IMR-90 (cell line): ENCODE data around the gene CCDC13. TPM values are rescaled to one million over a fixed set of nuclear protein-coding genes. Genes with fewer than 3 reads are reported as not detected.
A peak's percentile ranks its signal among the peaks of the same experiment; 100 is the strongest.

ENCODE experiments used
- ATAC-seq: fragments of 200-7000 bp; cut with Tn5 transposase; 2 replicates; pipeline ENCODE4 v1.9.1; 2020; ENCODE audit warnings: low read depth, mild to moderate bottlenecking, moderate library complexity
- BruUV-seq: library from RNA; stranded (reverse); fragments of 400-500 nt; replicated peaks from 2 replicates; lab custom pipeline; 2021; lab: Mats Ljungman, UMichigan
- CTCF ChIA-PET: fragments of 300-600 bp; formaldehyde crosslinking; extraction: SDS; loops from one replicate; lab custom pipeline; 2021; ENCODE audit warnings: antibody characterized with exemption; lab: Yijun Ruan, JAX
- POLR2A ChIA-PET: fragments of 300-600 bp; sonication (Branson Sonifier 250); formaldehyde crosslinking; loops from one replicate; lab custom pipeline; 2022; ENCODE audit warnings: antibody characterized with exemption; ENCODE audit not compliant: unreplicated experiment; lab: Charles Lee
- DNase-seq: peaks from one replicate; pipeline ENCODE4 v3.0.0; 2013
- H2AFZ ChIP-seq: replicated peaks from 2 replicates; pipeline ENCODE3; 2013; ENCODE audit warnings: low read length, mild to moderate bottlenecking; ENCODE audit not compliant: poor library complexity
- H2AK5ac ChIP-seq: 2 replicates; pipeline ENCODE4 v1.6.1; 2013; ENCODE audit warnings: low read depth, low read length, inconsistent platforms
- H2AK9ac ChIP-seq: replicated peaks from 2 replicates; pipeline ENCODE3; 2013; ENCODE audit warnings: mild to moderate bottlenecking, low read depth, low read length, moderate library complexity; ENCODE audit not compliant: poor library complexity
- H2BK120ac ChIP-seq: 2 replicates; pipeline ENCODE4 v1.6.1; 2013; ENCODE audit warnings: low read depth, low read length, inconsistent platforms
- H2BK15ac ChIP-seq: 3 replicates; pipeline ENCODE4 v1.6.1; 2013; ENCODE audit warnings: low read depth, low read length, inconsistent platforms
- H2BK20ac ChIP-seq: 2 replicates; pipeline ENCODE4 v1.6.1; 2013; ENCODE audit warnings: low read depth, mild to moderate bottlenecking, inconsistent platforms, low read length, moderate library complexity
- H2BK5ac ChIP-seq: 2 replicates; pipeline ENCODE4 v1.6.1; 2013; ENCODE audit warnings: mild to moderate bottlenecking, low read depth, low read length, inconsistent platforms; ENCODE audit not compliant: poor library complexity, severe bottlenecking
- H3K14ac ChIP-seq: replicated peaks from 2 replicates; pipeline ENCODE4 v1.6.1; 2013; ENCODE audit warnings: low read depth, low read length, inconsistent platforms
- H3K18ac ChIP-seq: 2 replicates; pipeline ENCODE4 v1.6.1; 2013; ENCODE audit warnings: low read depth, low read length, control low read depth
- H3K23ac ChIP-seq: 2 replicates; pipeline ENCODE4 v1.6.1; 2013; ENCODE audit warnings: low read depth, low read length, inconsistent platforms
- H3K27ac ChIP-seq: 2 replicates; pipeline ENCODE4 v1.5.1; 2013; ENCODE audit warnings: mild to moderate bottlenecking, control low read depth, low read length; ENCODE audit not compliant: insufficient read depth
- H3K27me3 ChIP-seq: 2 replicates; pipeline ENCODE4 v1.6.1; 2013; ENCODE audit warnings: low read length; ENCODE audit not compliant: control insufficient read depth, insufficient read depth
- H3K36me3 ChIP-seq: 2 replicates; pipeline ENCODE4 v1.6.1; 2013; ENCODE audit warnings: low read length, mixed read lengths; ENCODE audit not compliant: control insufficient read depth, insufficient read depth
- H3K4ac ChIP-seq: 2 replicates; pipeline ENCODE4 v1.6.1; 2013; ENCODE audit warnings: low read depth, low read length, inconsistent platforms
- H3K4me1 ChIP-seq: 2 replicates; pipeline ENCODE4 v1.6.1; 2013; ENCODE audit warnings: low read length, mixed read lengths; ENCODE audit not compliant: control insufficient read depth, insufficient read depth
- H3K4me2 ChIP-seq: 2 replicates; pipeline ENCODE4 v1.6.1; 2013; ENCODE audit warnings: low read depth, mild to moderate bottlenecking, control low read depth, low read length, moderate library complexity
- H3K4me3 ChIP-seq: 2 replicates; pipeline ENCODE4 v1.5.1; 2013; ENCODE audit warnings: low read depth, mild to moderate bottlenecking, control low read depth, low read length, moderate library complexity; ENCODE audit not compliant: insufficient read depth
- H3K56ac ChIP-seq: 2 replicates; pipeline ENCODE4 v1.6.1; 2013; ENCODE audit warnings: low read length, inconsistent platforms; ENCODE audit not compliant: insufficient read depth; ENCODE audit errors: extremely low read depth
- H3K79me1 ChIP-seq, 2 experiments: 2 replicates each; pipeline ENCODE4 v1.6.1; 2013; ENCODE audit warnings: low read length in 2 of 2, inconsistent platforms in 1 of 2, low read depth in 1 of 2
- H3K9ac ChIP-seq: 2 replicates; pipeline ENCODE4 v1.6.1; 2013; ENCODE audit warnings: low read depth, low read length, control low read depth
- H3K9me1 ChIP-seq: 2 replicates; pipeline ENCODE4 v1.6.1; 2013; ENCODE audit warnings: low read length, inconsistent platforms; ENCODE audit not compliant: insufficient read depth
- H3K9me3 ChIP-seq: 2 replicates; pipeline ENCODE4 v1.6.1; 2013; ENCODE audit warnings: low read length; ENCODE audit not compliant: control insufficient read depth, insufficient read depth
- H4K20me1 ChIP-seq: 2 replicates; pipeline ENCODE4 v1.6.1; 2013; ENCODE audit warnings: low read length, inconsistent platforms; ENCODE audit not compliant: insufficient read depth
- H4K5ac ChIP-seq: 2 replicates; pipeline ENCODE4 v1.6.1; 2013; ENCODE audit warnings: mild to moderate bottlenecking, low read depth, low read length, control low read depth
- H4K8ac ChIP-seq, 2 experiments: 2 replicates each; pipeline ENCODE4 v1.6.1; 2013; ENCODE audit warnings: low read depth in 2 of 2, low read length in 2 of 2, control low read depth in 1 of 2, inconsistent platforms in 1 of 2
- H4K91ac ChIP-seq: 2 replicates; pipeline ENCODE4 v1.6.1; 2013; ENCODE audit warnings: low read depth, low read length, inconsistent platforms; ENCODE audit not compliant: insufficient read depth
- MAZ ChIP-seq: IDR thresholded peaks from 2 replicates; pipeline ENCODE4 v1.6.1; 2012; ENCODE audit warnings: low read depth, mild to moderate bottlenecking, low read length, improper control_type of control experiment, moderate library complexity, borderline replicate concordance
- POLR2A ChIP-seq: IDR thresholded peaks from 2 replicates; pipeline ENCODE4 v1.6.1; 2012; ENCODE audit warnings: mild to moderate bottlenecking, low read depth, low read length
- WGBS, 2 experiments: methylation state at CpG; one replicate each; pipeline versions ENCODE4 v1.1.5 to v1.1.7; 2013; ENCODE audit warnings: missing lambda C conversion rate in 2 of 2; ENCODE audit not compliant: insufficient read length in 1 of 2; ENCODE audit errors: extremely low coverage in 2 of 2; 5-methylcytosine and 5-hydroxymethylcytosine counted together
- dilution Hi-C: fragments of 300-500 bp; cut with HindIII; formaldehyde crosslinking; loops from one replicate; pipeline ENCODE4 v1.14.3; 2018; ENCODE audit warnings: low sequenced_read_pairs; ENCODE audit not compliant: unreplicated experiment
- in situ Hi-C: fragments of 300-500 bp; cut with MboI; formaldehyde crosslinking; loops from 3 replicates; pipeline ENCODE4 v1.14.3; 2019; ENCODE audit warnings: low sequenced_read_pairs, inconsistent platforms, mixed read lengths
- intact Hi-C: fragments of 100-400 bp; cut with micrococcal nuclease; formaldehyde crosslinking; loops from 2 replicates; pipeline ENCODE4 v1.10.0; 2022
- polyA plus RNA-seq, 3 experiments: library from polyadenylated mRNA; depleted of rRNA; stranded (reverse); fragments of >200 nt; gene quantifications; 2 replicates each; pipeline ENCODE4 v1.2.3, GENCODE V29; 2012; ENCODE audit warnings: low replicate concordance in 1 of 3
- total RNA-seq: library from RNA; depleted of rRNA; stranded (reverse); fragments of >200 nt; gene quantifications from 2 replicates; pipeline ENCODE4 v1.2.3, GENCODE V29; 2012

The CCDC13 gene
- total and polyA plus RNA-seq, 2 of the 4 experiments (the other 2 are of a cell fraction): 0.18 to 0.19 TPM

DNA sequence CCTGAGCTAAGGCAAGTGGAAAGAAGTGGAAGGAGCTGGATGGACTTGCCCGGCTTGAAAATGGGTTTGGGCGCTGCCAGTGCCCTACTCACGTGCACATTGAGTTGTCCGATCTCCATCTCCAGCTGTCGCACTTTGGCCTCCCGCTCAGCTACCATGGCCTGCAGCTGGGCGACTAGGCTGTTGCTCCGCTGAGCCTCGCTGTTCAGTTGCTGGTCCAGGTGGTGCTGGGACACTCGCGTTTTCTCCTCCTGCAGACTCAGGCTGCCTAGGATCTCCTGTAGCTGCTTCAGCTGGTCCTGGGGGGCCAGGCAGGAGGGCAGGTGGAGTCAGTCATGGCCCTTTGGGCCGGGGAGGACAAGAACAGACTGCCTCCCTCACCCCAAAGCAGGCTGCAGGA, 37.4 kb downstream of the CCDC13 start:
- no TSS peak for BruUV-seq
- 78% methylated on average over 9 of the region's 12 CpGs; no CpG with 5 or more reads in 1 of the 2 experiments for WGBS, 2 experiments
- no peak overlapping the region for H3K14ac ChIP-seq
- intact Hi-C loops (no loop called here), in situ Hi-C loops (no loop called here), dilution Hi-C loops (no loop called here)
- H3K9me1 ChIP-seq: no peaks in the 10 kb centered on the region
- H2AK9ac ChIP-seq: no peak overlapping the region
- no peak overlapping the region for H3K4ac ChIP-seq
- H2AK5ac ChIP-seq: no peak overlapping the region
- H4K8ac ChIP-seq: no peak overlapping the region
- no peak overlapping the region for H3K4me3 ChIP-seq
- H3K18ac ChIP-seq: no peak overlapping the region
- H4K20me1 ChIP-seq: no peaks in the 10 kb centered on the region
- H3K56ac ChIP-seq: no peak overlapping the region
- no peak for DNase-seq
- no peak overlapping the region for H4K5ac ChIP-seq
- H2BK5ac ChIP-seq: no peak overlapping the region
- H3K4me1 ChIP-seq: no peaks in the 10 kb centered on the region
- no peak overlapping the region for H3K23ac ChIP-seq
- H4K91ac ChIP-seq: no peak overlapping the region
- no peak overlapping the region for H2BK15ac ChIP-seq
- no peak overlapping the region for H3K4me2 ChIP-seq
- no peak overlapping the region for H3K27ac ChIP-seq
- H3K9me3 ChIP-seq: no peaks in the 10 kb centered on the region
- CTCF ChIA-PET: interaction anchor here (0.6 kb wide), 2 partner anchors 585 to 599 kb away, joined by 3 to 5 read pairs; no protein-coding TSS in a partner anchor
- H3K9ac ChIP-seq: no peak overlapping the region
- no peak for TF ChIP-seq MAZ
- TF ChIP-seq POLR2A: no peak
- peaks cover 51% of the 10 kb centered on the region for H3K27me3 ChIP-seq
- H2BK20ac ChIP-seq: no peak overlapping the region
- POLR2A ChIA-PET: no interaction called here
- H2BK120ac ChIP-seq: no peak overlapping the region
- H2AFZ ChIP-seq: peak overlapping the region; percentile 11
- H3K79me1 ChIP-seq: no peaks in the 10 kb centered on the region
- no peak for ATAC-seq
- H3K36me3 ChIP-seq: no peaks in the 10 kb centered on the region
